GM12865 (cell line): ENCODE measurements around the gene SHPK.

Experiments
- DNase-seq: peaks from one replicate; pipeline ENCODE4 v3.0.0; 2010; ENCODE audit warnings: low read depth
- H3K4me3 ChIP-seq: 2 replicates; pipeline ENCODE4 v1.5.1; 2011; ENCODE audit warnings: mild to moderate bottlenecking, low read depth, low read length, control low read depth
- CTCF ChIP-seq: IDR thresholded peaks from 2 replicates; pipeline ENCODE4 v1.5.1; 2011; ENCODE audit warnings: low read length, control low read depth, low read depth, inconsistent platforms; ENCODE audit not compliant: insufficient read depth; ENCODE audit errors: missing control alignments

The SHPK gene

DNA sequence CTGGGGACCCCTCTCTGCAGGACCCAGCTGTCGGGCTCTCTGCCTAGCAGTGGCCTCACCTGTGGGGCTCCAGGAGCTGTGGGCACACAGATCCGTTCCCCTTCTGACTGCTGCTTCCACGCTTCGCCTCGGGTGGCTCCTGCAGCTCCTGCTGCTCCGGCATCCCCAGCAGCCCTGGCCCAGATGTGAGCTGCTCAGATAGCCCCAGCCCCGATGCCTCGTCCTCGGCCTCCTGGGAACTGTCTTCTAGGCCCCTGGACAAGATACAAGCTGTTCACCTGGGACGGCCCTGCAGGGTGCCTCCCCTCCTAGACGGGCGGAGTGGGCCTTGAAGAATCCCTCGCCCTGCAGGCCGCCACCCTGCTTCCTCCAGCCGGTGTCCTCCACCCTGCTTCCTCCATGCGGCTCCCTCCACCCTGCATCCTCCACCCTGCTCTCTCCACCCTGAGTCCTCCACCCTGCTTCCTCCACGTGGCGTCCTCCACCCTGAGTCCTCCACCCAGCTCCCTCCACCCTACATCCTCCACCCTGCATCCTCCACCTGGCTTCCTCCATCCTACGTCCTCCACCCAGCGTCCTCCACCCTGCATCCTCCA is 43.6 kb upstream of the SHPK start:
- no peak for TF ChIP-seq CTCF
- DNase-seq: no peak
- no peak overlapping the region for H3K4me3 ChIP-seq

DNA sequence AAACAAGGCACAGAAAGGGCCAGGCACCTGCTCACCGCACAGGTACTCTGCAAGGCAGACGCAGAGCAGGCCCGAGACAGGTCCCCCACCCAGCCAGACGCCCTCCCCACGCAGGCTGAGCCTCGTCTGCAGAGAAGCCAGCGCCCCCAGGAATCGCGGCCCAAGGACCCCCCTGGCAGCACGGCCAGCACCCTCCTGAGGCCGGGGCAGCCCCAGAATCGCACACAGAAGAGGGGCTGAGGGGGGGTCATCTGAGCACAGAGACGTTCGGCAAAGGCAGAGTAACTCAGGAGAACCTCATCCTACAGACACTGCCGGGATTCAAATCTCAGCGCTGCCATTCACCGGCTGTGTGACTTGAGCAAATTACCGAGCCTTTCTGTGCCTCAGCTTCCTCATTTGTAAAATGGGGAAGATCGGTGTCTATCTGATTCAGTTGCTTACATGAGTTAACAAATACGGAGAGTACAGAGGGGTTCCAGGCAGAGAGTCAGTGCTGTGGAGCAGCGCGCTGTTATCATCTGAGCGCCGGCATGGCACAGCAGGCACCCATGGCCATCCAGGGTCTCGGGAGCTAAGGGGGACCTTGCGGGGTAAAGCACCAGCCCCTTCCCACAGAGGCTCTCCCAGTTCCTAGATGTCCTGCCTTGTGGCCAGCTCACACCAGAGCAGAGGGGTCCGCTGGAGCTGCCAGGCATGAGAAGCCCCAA is 42.9 kb upstream of the SHPK start:
- DNase-seq: no peak
- no peak overlapping the region for H3K4me3 ChIP-seq
- TF ChIP-seq CTCF: no peak

DNA sequence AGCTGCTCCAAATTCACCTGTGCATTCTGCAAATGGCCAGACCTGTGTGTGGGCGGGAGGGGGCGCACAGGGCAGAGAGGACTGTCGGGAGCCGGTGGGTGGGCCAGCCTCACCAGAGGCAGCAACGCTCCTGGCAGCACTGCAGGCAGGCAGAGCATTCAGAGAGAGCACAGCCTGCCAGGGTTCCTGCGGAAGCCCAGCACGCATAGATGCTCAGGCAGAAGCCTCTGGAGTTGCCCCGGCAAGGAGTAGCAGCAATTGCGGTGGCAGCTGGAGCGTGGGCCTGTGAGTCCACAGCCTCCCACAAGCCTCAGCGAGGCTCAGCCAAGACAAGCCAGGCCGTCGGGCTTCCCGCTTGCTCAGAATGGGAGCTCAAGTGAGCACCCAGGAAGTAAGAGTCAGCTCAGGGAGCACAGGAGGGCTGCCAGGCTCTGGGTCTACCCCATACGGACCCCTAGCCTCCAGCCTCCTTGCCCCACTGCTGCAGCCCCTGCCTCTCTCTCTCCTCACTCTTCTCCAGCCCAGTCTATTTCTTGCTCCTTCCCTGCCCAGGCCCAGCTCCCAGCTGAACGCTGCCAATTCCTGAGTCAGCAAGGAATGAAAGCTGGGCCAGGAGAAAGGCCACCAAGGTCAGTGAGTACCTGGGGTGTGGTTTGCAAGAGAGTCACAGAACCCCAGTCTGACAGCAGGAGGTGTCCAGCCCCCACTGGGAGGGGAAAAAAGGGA is 42.2 kb upstream of the SHPK start:
- DNase-seq: no peak
- TF ChIP-seq CTCF: no peak
- no peak overlapping the region for H3K4me3 ChIP-seq

DNA sequence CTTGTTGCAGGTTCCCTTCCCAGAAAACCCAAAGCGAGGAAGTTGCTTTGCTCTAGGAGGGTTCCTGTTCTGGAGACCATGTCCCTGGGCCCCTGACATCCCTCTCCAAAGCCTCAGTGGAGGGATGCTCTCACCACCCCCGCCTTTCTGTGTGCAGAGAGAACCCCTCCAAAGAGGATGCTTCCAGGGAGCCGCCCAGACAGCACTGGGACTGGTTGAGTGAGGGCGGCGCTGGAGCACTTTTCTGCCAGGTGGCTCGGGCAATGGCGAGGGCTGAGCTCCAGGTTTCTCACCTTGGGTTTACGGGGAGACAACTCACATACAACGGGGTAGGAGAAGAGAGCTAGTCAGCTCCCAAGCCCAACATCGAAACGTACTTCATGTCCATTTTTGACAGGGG is 39.8 kb upstream of the SHPK start:
- TF ChIP-seq CTCF: no peak
- H3K4me3 ChIP-seq: no peak overlapping the region
- no peak for DNase-seq

- no peak overlapping the region for H3K4me3 ChIP-seq
- DNase-seq: no peak
- TF ChIP-seq CTCF: no peak
These were observed 36.5 kb upstream of the SHPK start for GRCh38 chr17:3672571-3672970.

DNA sequence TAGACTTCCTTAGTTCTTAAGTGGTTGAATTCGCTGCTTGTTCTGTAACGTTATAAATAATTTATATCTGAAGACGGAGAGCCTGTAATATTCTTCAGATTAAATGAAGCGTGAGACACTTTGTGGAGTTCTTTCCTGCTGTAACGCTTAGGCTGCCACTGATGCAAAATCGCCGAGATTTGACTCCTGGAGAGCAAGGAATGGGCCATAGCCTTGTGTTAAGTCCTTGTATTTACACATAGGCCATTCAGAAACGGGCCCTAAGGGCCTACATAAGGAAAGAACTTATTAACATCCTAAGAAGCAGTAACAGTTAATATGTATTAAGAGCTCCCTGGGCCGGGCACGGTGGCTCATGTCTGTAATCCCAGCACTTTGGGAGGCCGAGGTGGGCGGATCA is 33.5 kb upstream of the SHPK start:
- peak overlapping the region; percentile 99 for H3K4me3 ChIP-seq
- DNase-seq: no peak
- no peak for TF ChIP-seq CTCF
